Frontal cortex (tissue), 4 donors: ENCODE measurements around the gene CBY1. TPM values are rescaled to one million over a fixed set of nuclear protein-coding genes. Genes with fewer than 3 reads are reported as not detected.

Source experiments
- DNase-seq, 2 donors: peaks; one replicate each; pipeline ENCODE4 v3.0.0; 2012; ENCODE audit warnings: low spot score in 2 of 2
- FAIRE-seq: peaks from 2 replicates; lab custom pipeline; 2012; peaks lifted over from hg19 to GRCh38; lab: Jason Lieb, UNC
- total RNA-seq: library from RNA; depleted of rRNA; stranded (reverse); fragments of >200 nt; gene quantifications from one replicate; pipeline ENCODE4 v1.2.3, GENCODE V29; 2014
- donor health status: control.
- donor health status: control.
- donor health status: control.

CBY1 gene
- total RNA-seq, 1 donor from 2014 or later: 18.3 TPM

- DNase-seq: no peak
Measured at GRCh38 chr22:38716271-38716670, 59.8 kb downstream of the CBY1 start.

GRCh38 chr22:38716826-38717225, 60.4 kb downstream of the CBY1 start:
- FAIRE-seq (no peak), DNase-seq (no peak)

More at GRCh38 chr22:38716271-38716670, 59.8 kb downstream of the CBY1 start:
- no peak for FAIRE-seq

- DNase-seq: no peak
- no peak for FAIRE-seq
Measured at GRCh38 chr22:38717244-38717643, 60.8 kb downstream of the CBY1 start.

- no peak for FAIRE-seq
- DNase-seq: no peak
Measured at GRCh38 chr22:38718414-38718813, 62.0 kb downstream of the CBY1 start.

- no peak for DNase-seq
- FAIRE-seq: no peak
Measured at GRCh38 chr22:38719196-38719595, 62.8 kb downstream of the CBY1 start.

GRCh38 chr22:38720350-38720749, 63.9 kb downstream of the CBY1 start:
- FAIRE-seq (no peak), DNase-seq (no peak)

- FAIRE-seq (no peak), DNase-seq (no peak)
Measured at GRCh38 chr22:38721551-38721950, 65.1 kb downstream of the CBY1 start.

Other genes with a start within 250 kb of the CBY1 start
- 12.2 TPM for gene KCNJ4, start 201.4 kb upstream of the CBY1 start, total RNA-seq
- 1.2 TPM for gene KDELR3, start 188.5 kb upstream of the CBY1 start, total RNA-seq
- 662 TPM for gene DDX17, start 150.3 kb upstream of the CBY1 start, total RNA-seq
- 4.5 TPM for gene DMC1, start 86.5 kb upstream of the CBY1 start, total RNA-seq
- 4.9 TPM for gene FAM227A, start 246 bp upstream of the CBY1 start, total RNA-seq
- 66.4 TPM for gene TOMM22, start 25.3 kb downstream of the CBY1 start, total RNA-seq
- 54.6 TPM for gene JOSD1, start 44.3 kb downstream of the CBY1 start, total RNA-seq
- gene GTPBP1, start 49.3 kb downstream of the CBY1 start, total RNA-seq: 34.6 TPM
- 78.7 TPM for gene SUN2, start 99.4 kb downstream of the CBY1 start, total RNA-seq
- 16.7 TPM for gene DNAL4, start 137.5 kb downstream of the CBY1 start, total RNA-seq
- gene NPTXR, start 187.4 kb downstream of the CBY1 start, total RNA-seq: 10.6 TPM
- gene CBX6, start 215.6 kb downstream of the CBY1 start, total RNA-seq: 30.2 TPM